Endometrial microvascular endothelial cells (primary cell): ENCODE measurements around the gene CEACAM6. TPM values are rescaled to one million over a fixed set of nuclear protein-coding genes. Genes with fewer than 3 reads are reported as not detected.
"Not testable (repeated sequence)": the region's sequence is repeated elsewhere in the genome, so short reads cannot be mapped to it uniquely, and the experiment has no call there.

Source experiments
- in situ Hi-C: cut with HindIII; loops from 2 replicates; pipeline ENCODE4 v1.10.0; 2017; ENCODE audit warnings: low sequenced_read_pairs, low pct_unique_long_range_greater_than_20kb; ENCODE audit errors: inconsistent ontology term
- total RNA-seq: library from RNA; depleted of rRNA; stranded (reverse); fragments of >200 nt; gene quantifications from one replicate; pipeline ENCODE4 v1.2.3, GENCODE V29; 2015; ENCODE audit errors: inconsistent ontology term

The CEACAM6 gene
- total RNA-seq, 1 donor from 2014 or later = not detected

- in situ Hi-C loops = not testable (repeated sequence)
Measured at GRCh38 chr19:41789053-41789452, 33.7 kb downstream of the CEACAM6 start.

- in situ Hi-C loops = no loop called here
Measured at GRCh38 chr19:41792513-41793413, 37.4 kb downstream of the CEACAM6 start.

- in situ Hi-C loops = no loop called here
Measured at GRCh38 chr19:41793414-41793727, 38.0 kb downstream of the CEACAM6 start.

GRCh38 chr19:41795031-41795461 is 39.7 kb downstream of the CEACAM6 start:
- in situ Hi-C loops = no loop called here

GRCh38 chr19:41796362-41796761 is 41.0 kb downstream of the CEACAM6 start, which contains the start of gene CEACAM3:
Gene CEACAM3 (plus strand): TSS chr19:41796587. CDS start chr19:41796678, 91 bp downstream.
- in situ Hi-C loops = no loop called here

- in situ Hi-C loops = no loop called here
Measured at GRCh38 chr19:41796901-41797300, 41.6 kb downstream of the CEACAM6 start.

- in situ Hi-C loops = no loop called here
Measured at GRCh38 chr19:41799444-41800000, 44.2 kb downstream of the CEACAM6 start.

GRCh38 chr19:41801031-41801430 is 45.7 kb downstream of the CEACAM6 start:
- in situ Hi-C loops = no loop called here

- in situ Hi-C loops = no loop called here
Measured at GRCh38 chr19:41801792-41802211, 46.5 kb downstream of the CEACAM6 start.

GRCh38 chr19:41802770-41803169 is 47.4 kb downstream of the CEACAM6 start:
- in situ Hi-C loops = no loop called here

- in situ Hi-C loops = no loop called here
Measured at GRCh38 chr19:41804336-41804735, 49.0 kb downstream of the CEACAM6 start.

- in situ Hi-C loops = no loop called here
Measured at GRCh38 chr19:41807176-41807575, 51.8 kb downstream of the CEACAM6 start.

- in situ Hi-C loops = no loop called here
Measured at GRCh38 chr19:41808663-41809566, 53.6 kb downstream of the CEACAM6 start.

GRCh38 chr19:41810301-41810700 is 55.0 kb downstream of the CEACAM6 start:
- in situ Hi-C loops = no loop called here

GRCh38 chr19:41811036-41811435 is 55.7 kb downstream of the CEACAM6 start:
- in situ Hi-C loops = no loop called here

GRCh38 chr19:41811981-41812380 is 56.7 kb downstream of the CEACAM6 start:
- in situ Hi-C loops = no loop called here

GRCh38 chr19:41813911-41814310 is 58.6 kb downstream of the CEACAM6 start:
- in situ Hi-C loops = no loop called here

- in situ Hi-C loops = no loop called here
Measured at GRCh38 chr19:41815301-41815700, 60.0 kb downstream of the CEACAM6 start.

GRCh38 chr19:41816761-41817160 is 61.4 kb downstream of the CEACAM6 start:
- in situ Hi-C loops = no loop called here
